GM10266 (cell line): Measurements from ENCODE around the gene SCD.

ENCODE experiments used
- DNase-seq: peaks from one replicate; pipeline ENCODE4 v3.0.0; 2012; ENCODE audit errors: extremely low spot score
- TF ChIP-seq, protein P1 (sequence below): IDR thresholded peaks from 2 replicates; pipeline ENCODE4 v1.5.1; 2012; ENCODE audit warnings: mild to moderate bottlenecking, low read depth; ENCODE audit not compliant: control insufficient read depth, insufficient read depth; ENCODE audit errors: missing control alignments

The SCD gene

GRCh38 chr10:100328198-100328597 is 18.8 kb upstream of the SCD start:
- TF ChIP-seq, protein P1, sequence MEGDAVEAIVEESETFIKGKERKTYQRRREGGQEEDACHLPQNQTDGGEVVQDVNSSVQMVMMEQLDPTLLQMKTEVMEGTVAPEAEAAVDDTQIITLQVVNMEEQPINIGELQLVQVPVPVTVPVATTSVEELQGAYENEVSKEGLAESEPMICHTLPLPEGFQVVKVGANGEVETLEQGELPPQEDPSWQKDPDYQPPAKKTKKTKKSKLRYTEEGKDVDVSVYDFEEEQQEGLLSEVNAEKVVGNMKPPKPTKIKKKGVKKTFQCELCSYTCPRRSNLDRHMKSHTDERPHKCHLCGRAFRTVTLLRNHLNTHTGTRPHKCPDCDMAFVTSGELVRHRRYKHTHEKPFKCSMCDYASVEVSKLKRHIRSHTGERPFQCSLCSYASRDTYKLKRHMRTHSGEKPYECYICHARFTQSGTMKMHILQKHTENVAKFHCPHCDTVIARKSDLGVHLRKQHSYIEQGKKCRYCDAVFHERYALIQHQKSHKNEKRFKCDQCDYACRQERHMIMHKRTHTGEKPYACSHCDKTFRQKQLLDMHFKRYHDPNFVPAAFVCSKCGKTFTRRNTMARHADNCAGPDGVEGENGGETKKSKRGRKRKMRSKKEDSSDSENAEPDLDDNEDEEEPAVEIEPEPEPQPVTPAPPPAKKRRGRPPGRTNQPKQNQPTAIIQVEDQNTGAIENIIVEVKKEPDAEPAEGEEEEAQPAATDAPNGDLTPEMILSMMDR: no peak
- no peak for DNase-seq

- no peak for DNase-seq
- TF ChIP-seq, protein P1: no peak
Observed at GRCh38 chr10:100330079-100330478, 17.0 kb upstream of the SCD start, which contains the start of gene PKD2L1. TSS of gene PKD2L1 (minus strand) at chr10:100330228. CDS start at chr10:100330103, 125 bp downstream.

DNA sequence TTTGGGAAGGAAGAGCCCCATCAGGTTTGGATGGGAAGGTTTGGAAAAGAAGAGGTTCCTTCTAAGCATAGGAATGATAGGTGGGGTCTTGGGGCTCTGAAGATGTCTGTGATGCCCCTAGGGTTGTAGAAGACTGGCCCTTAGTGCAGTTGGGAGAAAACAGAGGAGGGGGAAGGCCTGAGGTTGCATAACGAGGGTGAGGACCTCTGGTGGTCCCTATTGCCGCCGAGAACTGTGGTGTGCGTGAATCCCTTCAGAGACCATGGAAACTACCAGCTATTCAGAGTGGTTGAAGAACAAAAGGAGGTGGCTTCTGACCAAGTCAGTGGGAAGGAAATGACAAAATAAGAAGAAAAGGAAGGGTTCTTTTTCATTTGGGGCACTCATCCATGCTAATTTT is 13.9 kb upstream of the SCD start:
- DNase-seq: no peak
- TF ChIP-seq, protein P1: no peak

DNA sequence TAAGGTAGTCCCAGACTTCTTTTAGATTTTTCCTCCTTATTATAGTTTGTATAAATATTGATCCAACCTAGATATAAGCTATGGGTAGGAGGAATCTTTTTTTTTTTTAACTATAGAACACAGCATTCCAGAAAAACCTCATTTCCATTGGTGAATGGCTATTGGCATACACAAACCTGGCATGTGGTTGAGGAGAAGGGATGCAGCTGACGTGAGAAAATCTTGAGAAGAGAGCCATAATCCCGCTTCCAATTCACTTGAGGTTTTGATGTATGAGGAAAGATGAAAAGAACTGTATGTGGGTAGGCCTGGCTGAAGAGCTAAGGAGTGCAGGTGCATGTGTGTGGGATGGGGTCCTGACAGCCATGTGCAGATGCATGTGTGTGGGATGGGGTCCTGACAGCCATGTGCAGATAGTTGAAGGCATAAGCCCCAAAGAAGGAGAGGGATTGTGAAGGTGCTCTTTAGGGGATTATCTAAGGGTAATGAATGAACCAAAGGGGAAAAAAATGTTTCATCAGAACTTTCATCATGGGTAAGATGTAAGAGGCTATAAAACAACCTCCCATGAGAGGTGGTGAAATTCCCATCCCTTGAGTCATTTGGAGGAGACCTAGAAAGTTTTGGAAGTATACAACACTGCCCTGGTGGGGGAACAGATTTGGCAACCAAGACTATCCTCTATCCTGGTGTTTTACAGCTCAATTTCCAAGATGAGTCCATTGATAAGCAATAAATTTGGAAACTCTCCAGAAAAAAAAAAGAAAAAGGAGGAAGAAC is 13.2 kb upstream of the SCD start:
- DNase-seq: no peak
- TF ChIP-seq, protein P1: no peak

DNA sequence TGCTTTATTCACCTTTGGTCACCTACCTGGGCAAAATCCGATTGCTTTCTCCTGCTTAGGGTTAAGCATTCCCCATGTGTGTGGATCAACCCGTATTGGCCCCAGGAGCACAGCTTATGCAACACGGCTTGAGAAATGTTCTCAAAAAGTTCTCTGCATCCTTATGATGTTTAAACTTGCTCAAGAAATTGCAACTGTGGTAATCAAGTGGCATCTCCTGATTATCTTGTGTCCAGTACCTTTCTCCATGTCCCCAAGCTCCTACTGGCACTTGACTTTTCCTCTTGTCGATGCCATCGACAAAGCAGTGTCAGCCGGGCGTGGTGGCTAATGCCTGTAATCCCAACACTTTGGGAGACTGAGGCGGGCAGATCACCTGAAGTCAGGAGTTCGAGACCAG is 12.3 kb upstream of the SCD start:
- TF ChIP-seq, protein P1: no peak
- no peak for DNase-seq

DNA sequence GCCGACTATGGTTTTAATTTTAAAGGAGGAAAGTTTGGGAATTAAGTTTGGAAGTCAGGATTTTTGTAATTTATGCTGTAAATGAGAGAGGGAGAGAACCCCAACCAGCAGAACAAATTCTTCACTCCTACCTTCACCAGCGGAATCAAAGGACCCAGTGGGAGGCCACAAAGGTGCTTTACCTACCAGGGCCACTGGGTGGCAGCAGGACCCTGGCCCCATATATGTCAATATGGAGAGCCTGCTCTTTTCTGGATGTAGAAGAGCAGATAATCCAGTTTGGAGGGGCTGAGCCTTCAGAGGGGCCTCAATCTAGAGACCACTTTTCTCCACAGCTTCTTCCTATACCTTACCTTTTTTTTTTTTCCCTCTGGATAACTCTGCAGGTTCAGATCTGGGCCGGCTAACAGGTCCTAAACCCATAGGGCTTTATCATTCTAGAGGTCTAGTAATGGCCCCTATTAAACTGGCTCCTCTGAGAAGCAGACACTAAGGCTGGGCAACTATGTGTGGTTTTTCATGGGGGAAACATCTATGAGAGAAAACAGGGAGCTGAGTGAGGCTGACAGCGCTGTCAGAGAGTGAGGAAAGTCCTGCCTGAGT is 8.5 kb upstream of the SCD start:
- DNase-seq: peak; percentile 77
- TF ChIP-seq, protein P1: peak; percentile 84

GRCh38 chr10:100339236-100339635 is 7.8 kb upstream of the SCD start:
- DNase-seq: peak; percentile 35

More at GRCh38 chr10:100339236-100339635, 7.8 kb upstream of the SCD start:
- TF ChIP-seq, protein P1: no peak
